ENCODE data around the gene PAPSS2.
A peak's percentile ranks its signal among the peaks of the same experiment; 100 is the strongest.
"Not testable (repeated sequence)": the region's sequence is repeated elsewhere in the genome, so short reads cannot be mapped to it uniquely, and the experiment has no call there.

Gene PAPSS2

DNA sequence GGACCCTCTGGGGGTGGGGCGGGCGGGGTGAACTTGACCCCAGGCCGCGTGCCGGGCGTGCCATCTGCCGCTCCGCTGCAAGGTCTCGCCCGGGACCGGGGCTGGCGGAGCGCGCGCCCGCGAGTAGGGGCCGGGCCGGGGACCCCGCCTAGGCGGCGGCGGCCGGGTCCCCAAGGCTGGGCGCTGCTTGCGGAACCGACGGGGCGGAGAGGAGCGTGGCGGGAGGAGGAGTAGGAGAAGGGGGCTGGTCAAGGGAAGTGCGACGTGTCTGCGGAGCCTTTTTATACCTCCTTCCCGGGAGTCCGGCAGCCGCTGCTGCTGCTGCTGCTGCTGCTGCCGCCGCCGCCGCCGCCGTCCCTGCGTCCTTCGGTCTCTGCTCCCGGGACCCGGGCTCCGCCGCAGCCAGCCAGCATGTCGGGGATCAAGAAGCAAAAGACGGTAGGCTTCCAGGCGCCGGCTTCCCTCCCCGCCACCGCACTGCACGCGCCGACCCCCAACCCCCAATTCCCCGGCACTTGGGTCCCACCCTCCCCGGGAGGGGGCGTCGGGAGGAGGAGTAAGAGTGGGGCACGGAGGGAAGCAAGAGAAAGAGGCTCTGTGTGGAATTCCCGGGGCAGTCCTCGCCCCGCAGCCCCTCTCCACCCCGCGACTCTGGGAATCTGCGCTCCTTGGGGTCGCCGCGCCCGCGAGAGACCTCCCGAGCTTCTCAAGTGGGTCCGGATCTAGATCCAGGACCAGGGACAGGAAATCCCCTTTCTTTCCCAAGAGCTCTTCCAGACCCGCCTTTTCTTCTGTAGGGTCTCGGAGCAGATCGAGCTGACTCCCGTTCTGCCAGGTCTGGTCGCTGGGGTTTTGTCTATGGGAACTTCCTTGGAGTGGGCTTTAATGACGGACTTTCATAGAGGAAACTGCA is at the start of gene PAPSS2:
Gene PAPSS2 (plus strand): TSS at position 308 of the 913 bp plus-strand sequence. CDS start 104 bp downstream, at position 412.
- DNase-seq (ENCODE audit: low spot score): no peak

DNA sequence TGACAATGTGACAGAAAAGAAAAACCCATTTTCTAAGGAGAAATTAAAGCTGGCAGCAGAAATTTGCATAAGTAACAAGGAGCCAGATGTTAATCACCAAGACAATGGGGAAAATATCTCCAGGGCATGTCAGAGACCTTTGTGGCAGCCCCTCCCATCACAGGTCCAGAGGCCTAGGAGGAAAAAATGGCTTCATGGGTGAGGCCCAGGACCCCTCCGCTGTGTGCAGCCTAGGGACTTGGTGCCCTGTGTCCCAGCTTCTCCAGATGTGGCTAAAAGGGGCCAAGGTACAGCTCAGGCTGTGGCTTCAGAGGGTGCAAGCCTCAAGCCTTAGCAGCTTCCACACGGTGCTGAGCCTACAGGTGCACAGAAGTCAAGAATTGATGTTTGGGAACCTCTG is 48.3 kb upstream of the PAPSS2 start:
- not testable (repeated sequence) for DNase-seq (ENCODE audit: low spot score)

DNA sequence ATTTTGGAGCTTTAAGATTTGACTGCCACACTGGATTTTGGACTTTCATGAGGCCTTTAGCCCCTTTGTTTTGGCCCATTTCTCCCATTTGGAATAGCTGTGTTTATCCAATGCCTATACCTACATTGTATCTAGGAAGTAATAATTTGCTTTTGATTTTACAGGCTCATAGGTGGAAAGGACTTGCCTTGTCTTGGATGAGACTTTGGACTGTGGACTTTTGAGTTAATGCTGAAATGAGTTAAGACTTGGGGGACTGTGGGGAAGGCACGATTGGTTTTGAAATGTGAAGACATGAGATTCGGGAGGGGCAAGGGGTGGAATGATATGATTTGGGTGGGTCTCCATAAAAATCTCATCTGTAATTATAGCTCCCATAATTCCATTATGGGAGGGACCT is 47.6 kb upstream of the PAPSS2 start:
- no peak for DNase-seq (ENCODE audit: low spot score)

DNA sequence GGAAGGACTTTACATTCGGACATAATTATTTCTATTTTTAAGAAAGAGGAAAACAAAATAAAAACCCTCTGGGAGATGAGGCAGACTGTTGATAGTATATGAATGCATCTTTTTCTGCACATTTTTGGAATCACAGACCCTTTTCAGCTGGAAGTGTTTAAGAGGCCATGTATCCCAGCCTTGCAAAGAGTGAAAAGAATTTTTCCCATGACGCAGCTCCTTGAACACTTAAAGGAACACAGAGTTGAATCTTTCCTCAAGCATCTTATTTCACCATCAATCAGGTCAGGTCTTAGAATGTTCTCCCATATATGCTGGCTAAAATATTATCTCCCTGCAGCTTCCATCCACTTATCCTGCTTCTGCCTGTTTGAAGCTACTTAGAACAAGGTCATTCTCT is 45.9 kb upstream of the PAPSS2 start:
- no peak for DNase-seq (ENCODE audit: low spot score)

GRCh38 chr10:87615856-87616255 is 43.8 kb upstream of the PAPSS2 start:
- DNase-seq (ENCODE audit: low spot score): no peak

- no peak for DNase-seq (ENCODE audit: low spot score)
These were observed 42.2 kb upstream of the PAPSS2 start for GRCh38 chr10:87617503-87617902.

GRCh38 chr10:87618566-87619423 is 40.9 kb upstream of the PAPSS2 start:
- no peak for DNase-seq (ENCODE audit: low spot score)

DNA sequence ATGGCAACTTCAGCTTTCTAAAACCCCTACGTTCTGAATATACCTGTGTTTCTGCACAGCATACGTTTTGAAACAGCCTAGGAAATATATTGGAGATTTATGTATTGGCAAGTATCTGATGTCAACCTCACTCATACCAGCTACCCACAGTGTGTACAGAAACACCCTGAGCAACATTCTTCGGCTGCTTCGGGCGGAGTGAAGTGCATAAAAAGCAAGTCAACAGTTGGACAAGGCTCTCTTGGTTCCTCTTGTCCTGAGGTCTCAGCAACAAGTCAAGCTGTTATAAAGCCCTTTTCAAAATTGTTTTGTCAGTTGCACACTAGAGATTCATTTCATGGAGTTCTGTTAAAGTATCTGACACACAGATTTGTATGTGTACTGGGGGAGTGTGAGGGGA is 40.0 kb upstream of the PAPSS2 start:
- no peak for DNase-seq (ENCODE audit: low spot score)

GRCh38 chr10:87621440-87621839 is 38.2 kb upstream of the PAPSS2 start:
- not testable (repeated sequence) for DNase-seq (ENCODE audit: low spot score)

DNA sequence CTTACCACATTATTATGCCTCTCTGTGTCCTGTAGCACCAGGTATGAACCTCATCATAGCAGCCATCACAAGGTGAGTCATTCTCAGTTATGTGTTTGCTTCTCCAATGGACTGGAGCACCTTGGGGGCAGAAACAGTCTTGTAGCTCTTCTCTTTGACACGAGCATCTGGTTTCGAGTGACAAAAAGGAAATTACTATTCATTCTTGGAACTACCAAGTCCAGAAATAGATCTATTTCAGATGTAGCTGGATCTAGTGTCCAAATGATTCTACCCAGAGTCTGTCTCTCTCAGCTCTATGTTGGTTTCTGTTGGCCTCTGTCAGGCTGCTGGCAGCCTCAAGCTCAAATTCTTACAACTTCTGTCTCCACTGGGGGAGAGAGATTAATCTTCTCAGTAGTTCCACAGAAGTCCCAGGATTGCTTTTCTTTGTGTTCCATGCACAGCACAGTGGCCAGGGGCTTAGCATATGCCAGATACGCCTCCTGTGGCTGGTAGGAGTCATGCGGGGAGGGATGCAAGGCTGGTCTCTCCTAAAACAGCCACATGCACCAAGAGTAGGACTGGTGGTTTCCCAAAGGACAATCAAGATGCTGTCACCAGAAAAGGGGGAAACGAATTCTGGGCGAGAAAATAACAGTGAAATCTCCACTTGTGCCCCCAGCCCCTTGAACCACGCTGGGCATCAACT is 37.2 kb upstream of the PAPSS2 start:
- no peak for DNase-seq (ENCODE audit: low spot score)

GRCh38 chr10:87623191-87623590 is 36.5 kb upstream of the PAPSS2 start:
- DNase-seq (ENCODE audit: low spot score): no peak

GRCh38 chr10:87625661-87626060 is 34.0 kb upstream of the PAPSS2 start:
- no peak for DNase-seq (ENCODE audit: low spot score)

DNA sequence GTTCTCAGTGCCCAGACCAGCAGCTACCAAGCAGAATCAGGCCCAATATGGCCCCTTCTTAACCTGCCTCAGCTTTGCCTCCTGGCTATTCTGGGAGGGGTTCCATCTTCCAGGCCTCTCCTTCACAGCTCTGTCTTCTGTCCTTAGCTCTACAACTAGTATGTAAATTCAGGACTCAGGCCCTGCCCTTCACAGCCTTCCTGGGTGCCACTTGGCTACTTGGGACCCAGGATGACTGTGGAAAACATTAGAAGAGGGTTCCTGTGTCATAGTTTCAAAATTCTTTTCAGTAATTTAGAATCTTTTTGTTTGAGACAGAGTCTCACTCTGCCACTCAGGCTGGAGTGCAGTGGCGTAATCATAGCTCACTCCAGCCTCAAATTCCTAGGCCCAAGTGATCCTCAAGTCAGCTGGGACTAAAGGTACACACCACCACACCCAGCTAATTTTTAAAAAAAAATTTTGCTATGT is 33.2 kb upstream of the PAPSS2 start:
- no peak for DNase-seq (ENCODE audit: low spot score)

DNA sequence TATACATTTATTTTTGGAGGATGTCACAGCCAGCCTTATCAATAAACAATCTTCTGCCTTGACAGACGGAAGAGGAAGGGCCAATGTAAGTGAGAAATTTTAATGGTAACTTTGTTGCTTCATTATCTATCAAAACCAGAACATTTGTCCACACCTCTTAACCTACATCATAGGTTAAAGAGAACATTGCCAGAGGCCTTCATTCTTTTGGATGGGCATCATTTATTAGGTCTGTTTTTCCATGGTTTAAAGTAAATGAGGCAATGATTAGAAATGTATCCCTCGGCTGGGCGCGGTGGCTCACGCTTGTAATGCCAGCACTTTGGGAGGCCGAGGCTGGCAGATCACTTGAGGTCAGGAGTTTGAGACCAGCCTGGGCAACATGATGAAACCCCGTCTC is 29.5 kb upstream of the PAPSS2 start:
- DNase-seq (ENCODE audit: low spot score): no peak

DNA sequence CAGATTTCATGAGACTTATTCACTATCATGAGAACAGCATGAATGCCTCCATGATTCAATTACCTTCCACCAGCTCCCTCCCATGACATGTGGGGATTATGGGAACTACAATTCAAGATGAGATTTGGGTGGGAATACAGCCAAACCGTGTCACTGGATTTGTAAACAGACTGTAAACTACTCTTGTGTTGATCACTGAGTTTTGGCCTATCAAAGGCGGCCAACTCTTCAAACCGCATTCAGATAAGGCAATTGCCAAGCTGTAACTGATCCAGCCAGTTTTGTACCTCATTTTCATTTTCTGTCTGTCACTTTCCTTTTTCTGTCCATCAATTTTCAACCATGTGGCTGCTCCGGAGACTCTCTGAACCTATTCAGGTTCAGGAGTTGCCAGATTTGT is 27.2 kb upstream of the PAPSS2 start:
- no peak for DNase-seq (ENCODE audit: low spot score)

GRCh38 chr10:87634311-87634710 is 25.4 kb upstream of the PAPSS2 start:
- DNase-seq (ENCODE audit: low spot score): no peak

- peak; percentile 25 for DNase-seq (ENCODE audit: low spot score)
These were observed 24.0 kb upstream of the PAPSS2 start for GRCh38 chr10:87635498-87636312.

- DNase-seq (ENCODE audit: low spot score): no peak
These were observed 23.3 kb upstream of the PAPSS2 start for GRCh38 chr10:87636313-87636915.

GRCh38 chr10:87639493-87639892 is 20.2 kb upstream of the PAPSS2 start:
- no peak for DNase-seq (ENCODE audit: low spot score)

DNA sequence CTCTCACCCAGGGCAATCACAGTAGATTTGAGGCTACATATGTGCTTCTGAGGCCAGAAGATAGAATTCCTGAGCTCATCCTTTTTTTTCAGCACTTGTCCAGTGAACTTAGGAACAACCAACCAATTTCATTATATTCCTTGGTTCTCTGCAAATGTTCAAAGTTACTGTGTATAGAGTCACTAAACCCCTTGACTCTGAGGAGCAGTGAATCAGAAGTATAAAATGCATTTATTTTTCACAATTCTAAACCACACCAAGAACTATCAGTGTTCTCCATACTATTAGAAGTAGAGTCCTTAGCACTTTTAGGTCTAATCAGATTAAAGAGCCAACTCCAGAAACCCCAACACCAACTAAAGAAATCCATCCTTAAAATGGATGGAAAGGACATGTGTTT is 19.6 kb upstream of the PAPSS2 start:
- no peak for DNase-seq (ENCODE audit: low spot score)

GRCh38 chr10:87642486-87642885 is 17.2 kb upstream of the PAPSS2 start:
- DNase-seq (ENCODE audit: low spot score): no peak
